Left colon (tissue), 2 donors: ENCODE results near the gene SPOCD1. TPM values are rescaled to one million over a fixed set of nuclear protein-coding genes. Genes with fewer than 3 reads are reported as not detected.

Source experiments
- ATAC-seq: fragments of 200-7000 bp; cut with Tn5 transposase; one replicate; pipeline ENCODE4 v1.9.1; 2020; ENCODE audit warnings: mild to moderate bottlenecking, moderate library complexity
- DNase-seq, 2 donors: peaks; one replicate each; pipeline ENCODE4 v3.0.0-alpha.2; 2020
- intact Hi-C, 2 donors: fragments of 100-400 bp; cut with DNase I in 1 of 2; cut with micrococcal nuclease in 1 of 2; formaldehyde crosslinking; loops; one replicate each; pipeline versions ENCODE4 v1.11.2 to v1.14.0; 2022; cut with DNase I, micrococcal nuclease
- total RNA-seq, 2 donors: library from RNA; stranded (reverse); fragmentation: NEBNext Ultra II Directional; extraction: Animal tissue kit (Norgen Biotek cat#: 25700); gene quantifications; one replicate each; pipeline ENCODE4 v1.2.1, GENCODE V29; 2021
- donor health status: DM: no; HTN: no; CAD: no.
- donor health status: DM: yes; HTN: yes; CAD: no.

The SPOCD1 gene
- total RNA-seq, 2 donors from 2014 or later: 0.45 to 0.79 TPM

- intact Hi-C loops: no loop called here
- peak in 1 of 2 donors; percentile 16 for DNase-seq
Observed at GRCh38 chr1:31792541-31792940, 23.3 kb downstream of the SPOCD1 start.

DNA sequence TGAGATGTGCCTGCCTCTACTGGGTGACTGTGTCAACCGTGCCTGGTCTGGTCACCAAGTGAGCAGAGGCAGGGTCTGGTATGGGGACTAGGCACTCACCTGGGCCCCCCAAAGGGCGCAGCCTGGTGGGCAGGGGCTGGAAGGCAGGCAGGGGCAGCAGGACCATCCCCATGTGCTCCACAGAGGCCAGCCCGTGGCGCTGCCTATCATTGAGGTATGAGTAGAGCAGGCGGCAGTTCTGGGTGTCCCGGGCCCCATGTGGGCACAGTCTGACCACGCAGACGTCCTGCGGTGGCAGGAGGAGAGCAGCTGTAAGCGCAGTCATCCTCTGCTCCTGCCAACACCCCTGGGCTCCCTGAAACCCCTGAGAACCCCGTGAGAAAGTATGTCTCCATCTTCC, 23.7 kb downstream of the SPOCD1 start:
- no peak for ATAC-seq
- intact Hi-C loops: no loop called here
- peak in 1 of 2 donors; percentile 16 for DNase-seq

More at GRCh38 chr1:31792541-31792940, 23.3 kb downstream of the SPOCD1 start:
- no peak for ATAC-seq

GRCh38 chr1:31791131-31791858, 24.5 kb downstream of the SPOCD1 start:
- ATAC-seq: no peak
- DNase-seq: peak in 1 of 2 donors; percentile 9
- intact Hi-C loops: no loop called here

DNA sequence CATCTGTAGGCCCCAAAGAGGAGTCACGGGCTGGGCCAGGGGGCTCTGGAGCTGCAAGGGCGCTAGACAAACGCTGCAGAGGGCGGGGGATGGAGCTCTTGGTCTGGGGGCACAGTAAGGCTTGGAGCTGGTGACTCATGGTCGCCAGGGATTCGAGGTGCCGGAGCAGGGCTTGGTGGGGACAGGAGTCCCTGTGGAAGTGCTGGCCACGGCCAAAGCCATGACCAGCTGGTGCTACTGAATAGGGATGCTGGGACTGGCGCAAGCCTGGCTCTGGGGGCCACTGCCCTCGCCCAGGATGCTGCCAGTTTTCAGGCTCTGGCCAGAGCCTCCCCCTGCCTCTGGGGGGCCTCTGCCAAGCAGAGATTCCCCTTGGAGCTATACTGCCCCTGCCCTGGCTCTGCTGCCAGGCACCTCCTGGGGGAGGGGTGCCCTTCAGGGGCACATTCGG, 25.2 kb downstream of the SPOCD1 start:
- DNase-seq (peak in 1 of 2 donors; percentile 20), ATAC-seq (no peak)
- intact Hi-C loops: no loop called here

GRCh38 chr1:31790140-31790539, 25.7 kb downstream of the SPOCD1 start:
- intact Hi-C loops: no loop called here
- DNase-seq (peak in 1 of 2 donors; percentile 18), ATAC-seq (no peak)

- DNase-seq (peak; percentile 93 to 99), ATAC-seq (peak; percentile 86)
- intact Hi-C loops: loop anchor here (5.0 to 10.0 kb wide), 2 partner anchors 127 to 135 kb away; no protein-coding TSS in a partner anchor
Observed at GRCh38 chr1:31789259-31790065, 26.4 kb downstream of the SPOCD1 start.

DNA sequence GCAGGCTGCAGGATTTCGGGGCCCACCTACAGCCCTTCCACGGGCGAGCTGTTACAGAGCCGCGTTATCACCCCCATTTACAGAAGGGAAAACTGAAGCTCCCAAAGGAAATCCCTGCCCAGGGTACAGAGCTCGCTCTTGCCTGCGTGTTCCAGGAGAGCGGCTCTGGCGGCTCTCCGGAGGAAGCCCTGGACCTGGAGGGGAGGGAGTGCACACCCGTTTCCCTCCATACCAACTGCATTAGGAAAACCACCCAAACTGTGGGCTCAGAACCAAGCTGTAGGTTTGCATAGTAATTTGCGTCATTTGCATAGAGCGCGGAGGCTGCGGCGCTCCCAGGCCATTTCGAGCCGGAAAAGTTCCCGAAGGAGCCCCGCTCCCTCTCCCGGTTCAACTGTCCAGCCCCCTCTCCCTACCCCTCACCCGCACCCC, 27.0 kb downstream of the SPOCD1 start:
- intact Hi-C loops: loop anchor here (5.0 to 10.0 kb wide), 2 partner anchors 127 to 134 kb away; no protein-coding TSS in a partner anchor
- peak; percentile 53 for ATAC-seq
- DNase-seq: no peak

DNA sequence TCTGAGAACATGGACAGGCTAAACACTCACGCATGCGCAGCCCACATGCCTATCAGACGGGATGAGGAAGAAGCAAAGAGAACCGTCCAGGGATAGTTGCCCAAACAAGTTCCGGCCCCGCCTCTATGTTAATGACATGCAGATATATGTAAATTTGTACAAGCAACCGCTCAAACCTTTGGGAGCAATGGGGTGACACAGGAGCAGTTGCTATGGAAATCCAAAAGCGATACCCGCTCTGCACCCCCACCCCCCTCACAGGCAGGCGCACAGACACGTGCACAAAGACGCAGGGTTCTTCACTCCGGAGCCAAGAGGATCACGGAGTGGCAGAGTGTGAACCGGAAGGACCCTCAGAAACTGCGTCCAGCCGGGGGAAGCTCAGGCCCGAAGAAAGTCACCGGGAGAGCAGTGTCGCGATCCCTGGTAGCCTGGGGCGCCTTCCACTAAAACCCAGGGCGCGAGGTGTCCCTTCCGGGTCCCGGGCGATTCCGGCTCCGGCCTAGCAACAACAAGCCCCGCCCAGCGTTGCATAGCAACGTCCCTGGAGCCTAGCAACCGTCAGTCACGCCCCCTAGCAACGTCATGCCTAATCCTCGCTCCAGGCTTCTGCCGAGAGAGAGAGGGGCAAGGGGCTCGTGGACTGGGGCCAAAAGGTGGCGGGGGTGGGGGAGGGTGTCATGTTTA, 27.5 kb downstream of the SPOCD1 start:
- intact Hi-C loops: loop anchor here (5.0 to 10.0 kb wide), 2 partner anchors 126 to 133 kb away; no protein-coding TSS in a partner anchor
- DNase-seq (peak; percentile 92 to 98), ATAC-seq (peak; percentile 91)

- ATAC-seq (no peak), DNase-seq (peak in 1 of 2 donors; percentile 9)
- intact Hi-C loops: loop anchor here (5.0 to 10.0 kb wide), 2 partner anchors 125 to 133 kb away; no protein-coding TSS in a partner anchor
Observed at GRCh38 chr1:31787786-31788137, 28.1 kb downstream of the SPOCD1 start.

DNA sequence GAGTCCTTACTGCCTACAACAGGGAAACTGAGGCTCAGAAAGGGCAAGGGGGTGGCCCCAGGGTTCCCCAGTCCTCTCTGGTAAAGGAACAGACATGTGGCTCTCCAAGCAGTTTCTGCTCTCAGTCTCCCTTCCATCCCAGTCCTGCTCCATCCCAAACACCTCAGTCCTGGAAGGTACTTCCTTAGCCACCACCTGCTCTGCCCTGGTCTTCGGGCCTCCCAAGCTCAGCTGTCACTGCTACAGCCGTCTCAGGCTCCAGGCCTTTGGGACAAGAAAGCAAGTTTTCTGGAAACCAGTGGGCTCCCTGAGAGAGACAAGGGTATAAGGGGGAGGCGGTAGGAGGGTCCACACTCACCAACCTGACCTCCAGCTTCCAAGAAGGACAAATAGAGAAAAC, 28.6 kb downstream of the SPOCD1 start:
- intact Hi-C loops: loop anchor here (5.0 to 10.0 kb wide), 2 partner anchors 125 to 132 kb away; no protein-coding TSS in a partner anchor
- ATAC-seq (no peak), DNase-seq (peak in 1 of 2 donors; percentile 17)

DNA sequence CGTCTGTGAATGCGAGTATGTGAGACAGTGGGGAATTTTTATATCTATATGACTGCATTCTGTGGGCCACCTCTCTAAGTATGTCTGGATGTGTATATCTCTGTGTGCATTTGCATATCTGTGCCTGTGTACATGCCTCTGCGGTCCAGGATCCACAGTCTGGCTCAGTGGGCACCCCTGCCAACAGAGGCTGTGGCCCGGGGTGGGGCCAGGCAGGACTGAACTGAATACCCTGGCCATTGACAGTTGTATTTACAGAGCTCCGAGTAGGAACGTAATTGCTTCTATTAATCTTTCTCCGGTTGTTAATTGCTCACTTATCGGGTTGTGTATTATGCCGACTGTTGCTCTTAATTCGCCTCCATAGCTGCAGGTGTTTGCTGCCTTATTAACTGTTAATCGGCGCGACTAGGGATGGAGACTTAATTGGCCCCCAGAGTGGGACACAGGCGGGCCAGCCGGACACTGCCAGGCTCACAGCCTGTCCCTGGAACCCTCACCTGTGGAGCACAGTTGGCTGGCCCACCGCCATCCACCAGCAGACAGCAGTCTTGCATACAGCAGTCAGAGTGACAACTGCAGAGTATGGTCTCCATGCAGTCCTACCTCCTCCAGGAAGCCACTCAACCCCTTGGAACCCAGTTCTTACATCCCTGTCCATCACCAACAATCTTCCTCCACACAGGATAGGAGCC, 29.3 kb downstream of the SPOCD1 start:
- DNase-seq: peak in 1 of 2 donors; percentile 18
- intact Hi-C loops: loop anchor here (5.0 to 10.0 kb wide), 2 partner anchors 124 to 132 kb away; no protein-coding TSS in a partner anchor
- no peak for ATAC-seq

GRCh38 chr1:31785947-31786290, 29.9 kb downstream of the SPOCD1 start:
- no peak for ATAC-seq
- intact Hi-C loops: loop anchor here (5.0 to 10.0 kb wide), 2 partner anchors 124 to 131 kb away; no protein-coding TSS in a partner anchor
- peak in 1 of 2 donors; percentile 3 for DNase-seq

- intact Hi-C loops: loop anchor here (5.0 to 10.0 kb wide), 2 partner anchors 123 to 130 kb away; no protein-coding TSS in a partner anchor
- peak in 1 of 2 donors; percentile 22 for DNase-seq
- no peak for ATAC-seq
Observed at GRCh38 chr1:31785020-31785946, 30.5 kb downstream of the SPOCD1 start.

GRCh38 chr1:31784356-31785019, 31.3 kb downstream of the SPOCD1 start:
- intact Hi-C loops: loop anchor here (5.0 to 10.0 kb wide), 2 partner anchors 122 to 130 kb away; no protein-coding TSS in a partner anchor
- DNase-seq: peak in 1 of 2 donors; percentile 10
- no peak for ATAC-seq

- intact Hi-C loops: loop anchor here in 1 of 2 donors (10.0 kb wide), 1 partner anchor 129 kb away; no protein-coding TSS in a partner anchor
- peak in 1 of 2 donors; percentile 13 for DNase-seq
- ATAC-seq: no peak
Observed at GRCh38 chr1:31783846-31784245, 32.0 kb downstream of the SPOCD1 start.
